ENCODE data around the gene ANKIB1. TPM values are rescaled to one million over a fixed set of nuclear protein-coding genes. Genes with fewer than 3 reads are reported as not detected.

Gene ANKIB1
- polyA plus RNA-seq, 1 experiment, result 35.0 TPM

GRCh38 chr7:92268921-92269320 is 23.1 kb downstream of the ANKIB1 start:
- TF ChIP-seq CTCF (IDR thresholded peaks at IDR 0.05; ENCODE audit: insufficient read depth, low read depth, low read length), result no peak
- Histone ChIP-seq H3K36me3 (ENCODE audit: control insufficient read depth, insufficient read depth, low read length) (no peaks in the 10 kb centered on the region), H3K27me3 (ENCODE audit: control insufficient read depth, insufficient read depth, low read length) (no peaks in the 10 kb centered on the region), H3K4me3 (ENCODE audit: low read depth, low read length) (no peak overlapping the region)
- DNase-seq (ENCODE audit: low read depth), result no peak
- ChIA-PET POLR2A (no interaction called here), CTCF (no interaction called here)

GRCh38 chr7:92275327-92275726 is 29.6 kb downstream of the ANKIB1 start:
- ChIA-PET CTCF (interaction anchor here (0.7 to 1.2 kb wide), 2 partner anchors 17 to 24 kb away, joined by 3 read pairs; no protein-coding TSS in a partner anchor), POLR2A (no interaction called here)
- no peak overlapping the region for H3K4me3 ChIP-seq (ENCODE audit: low read depth, low read length)
- H3K36me3 ChIP-seq (ENCODE audit: control insufficient read depth, insufficient read depth, low read length), result no peaks in the 10 kb centered on the region
- TF ChIP-seq CTCF (IDR thresholded peaks at IDR 0.05; ENCODE audit: insufficient read depth, low read depth, low read length), result no peak
- no peaks in the 10 kb centered on the region for H3K27me3 ChIP-seq (ENCODE audit: control insufficient read depth, insufficient read depth, low read length)
- DNase-seq (ENCODE audit: low read depth), result no peak

GRCh38 chr7:92276460-92276864 is 30.7 kb downstream of the ANKIB1 start:
- ChIA-PET CTCF (interaction anchor here (0.6 to 1.2 kb wide), 2 partner anchors 23 to 36 kb away, joined by 3 read pairs; no protein-coding TSS in a partner anchor), POLR2A (no interaction called here)
- Histone ChIP-seq H3K27me3 (ENCODE audit: control insufficient read depth, insufficient read depth, low read length) (no peaks in the 10 kb centered on the region), H3K4me3 (ENCODE audit: low read depth, low read length) (no peak overlapping the region), H3K36me3 (ENCODE audit: control insufficient read depth, insufficient read depth, low read length) (no peaks in the 10 kb centered on the region)
- TF ChIP-seq CTCF (IDR thresholded peaks at IDR 0.05; ENCODE audit: insufficient read depth, low read depth, low read length), result no peak
- no peak for DNase-seq (ENCODE audit: low read depth)

- DNase-seq (ENCODE audit: low read depth), result no peak
- Histone ChIP-seq H3K27me3 (ENCODE audit: control insufficient read depth, insufficient read depth, low read length) (no peaks in the 10 kb centered on the region), H3K36me3 (ENCODE audit: control insufficient read depth, insufficient read depth, low read length) (no peaks in the 10 kb centered on the region), H3K4me3 (ENCODE audit: low read depth, low read length) (no peak overlapping the region)
- TF ChIP-seq CTCF (IDR thresholded peaks at IDR 0.05; ENCODE audit: insufficient read depth, low read depth, low read length), result no peak
- CTCF ChIA-PET, result interaction anchor here (1.1 to 1.6 kb wide), 4 partner anchors 12 to 20 kb away, joined by 3 to 4 read pairs (median 4); no protein-coding TSS in a partner anchor
- POLR2A ChIA-PET, result interaction anchor here (0.6 kb wide), 1 partner anchor 68 kb away, joined by 3 read pairs; no protein-coding TSS in a partner anchor
These were observed 33.7 kb downstream of the ANKIB1 start for GRCh38 chr7:92279396-92280031.

- POLR2A ChIA-PET, result no interaction called here
- DNase-seq (ENCODE audit: low read depth), result no peak
- Histone ChIP-seq H3K4me3 (ENCODE audit: low read depth, low read length) (no peak overlapping the region), H3K27me3 (ENCODE audit: control insufficient read depth, insufficient read depth, low read length) (no peaks in the 10 kb centered on the region), H3K36me3 (ENCODE audit: control insufficient read depth, insufficient read depth, low read length) (no peaks in the 10 kb centered on the region)
- no peak for TF ChIP-seq CTCF (IDR thresholded peaks at IDR 0.05; ENCODE audit: insufficient read depth, low read depth, low read length)
- CTCF ChIA-PET, result interaction anchor here (1.6 kb wide), 1 partner anchor 12 kb away, joined by 4 read pairs; no protein-coding TSS in a partner anchor
These were observed 35.3 kb downstream of the ANKIB1 start for GRCh38 chr7:92281031-92281430.

Measured in BJ (cell line).